Mesodermal cell (in vitro differentiated cells): ENCODE data around the gene ADPGK.

Source experiments
- H3K27ac ChIP-seq: 2 replicates; pipeline ENCODE4 v1.7.0; 2013; ENCODE audit warnings: mild to moderate bottlenecking, low read depth, low read length, moderate library complexity; ENCODE audit not compliant: severe bottlenecking
- H3K36me3 ChIP-seq: 2 replicates; pipeline ENCODE4 v1.7.1; 2013; ENCODE audit warnings: mild to moderate bottlenecking, low read length, moderate library complexity; ENCODE audit not compliant: control insufficient read depth, insufficient read depth
- H3K4me1 ChIP-seq: one replicate; pipeline ENCODE4 v1.7.1; 2013; ENCODE audit warnings: mild to moderate bottlenecking, low read length; ENCODE audit not compliant: insufficient read depth, control insufficient read depth, poor library complexity, severe bottlenecking
- H3K4me3 ChIP-seq: 2 replicates; pipeline ENCODE4 v1.7.0; 2013; ENCODE audit warnings: low read length, control low read depth, mild to moderate bottlenecking; ENCODE audit not compliant: insufficient read depth, poor library complexity, severe bottlenecking; ENCODE audit errors: extremely low read depth
- H3K9me3 ChIP-seq: 2 replicates; pipeline ENCODE4 v1.7.1; 2013; ENCODE audit warnings: mild to moderate bottlenecking, low read length, moderate library complexity; ENCODE audit not compliant: control insufficient read depth
- WGBS, 2 experiments: methylation state at CpG; one replicate each; pipeline ENCODE4 v1.1.5; 2013; ENCODE audit warnings: missing lambda C conversion rate in 2 of 2; ENCODE audit not compliant: insufficient coverage in 2 of 2; 5-methylcytosine and 5-hydroxymethylcytosine counted together

The ADPGK gene

DNA sequence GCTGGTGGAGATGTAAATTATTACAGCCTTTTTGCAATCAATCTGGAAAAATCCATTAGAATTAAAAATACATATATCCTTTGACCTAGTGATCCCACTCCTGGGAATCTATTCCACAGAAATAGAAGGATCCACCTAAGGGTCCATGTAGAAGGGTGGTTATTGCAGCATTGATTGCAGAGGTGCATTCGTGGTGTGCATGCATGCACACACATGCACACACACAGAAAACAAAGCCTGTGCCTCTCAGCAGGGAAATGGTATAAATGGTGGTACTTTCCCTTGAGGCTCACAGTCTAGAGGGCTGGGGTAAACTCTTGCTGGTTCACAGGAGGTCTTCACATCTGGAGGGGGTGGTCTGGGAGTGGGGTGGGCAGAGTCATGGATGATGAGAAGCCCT lies 19.4 kb upstream of the ADPGK start:
- H3K36me3 ChIP-seq: no peaks in the 10 kb centered on the region
- H3K27ac ChIP-seq: no peak overlapping the region
- H3K4me3 ChIP-seq: no peak overlapping the region
- no peaks in the 10 kb centered on the region for H3K9me3 ChIP-seq
- H3K4me1 ChIP-seq: peaks cover 6% of the 10 kb centered on the region
- no CpG with 5 or more reads among the region's 1 CpG for WGBS, 2 experiments

DNA sequence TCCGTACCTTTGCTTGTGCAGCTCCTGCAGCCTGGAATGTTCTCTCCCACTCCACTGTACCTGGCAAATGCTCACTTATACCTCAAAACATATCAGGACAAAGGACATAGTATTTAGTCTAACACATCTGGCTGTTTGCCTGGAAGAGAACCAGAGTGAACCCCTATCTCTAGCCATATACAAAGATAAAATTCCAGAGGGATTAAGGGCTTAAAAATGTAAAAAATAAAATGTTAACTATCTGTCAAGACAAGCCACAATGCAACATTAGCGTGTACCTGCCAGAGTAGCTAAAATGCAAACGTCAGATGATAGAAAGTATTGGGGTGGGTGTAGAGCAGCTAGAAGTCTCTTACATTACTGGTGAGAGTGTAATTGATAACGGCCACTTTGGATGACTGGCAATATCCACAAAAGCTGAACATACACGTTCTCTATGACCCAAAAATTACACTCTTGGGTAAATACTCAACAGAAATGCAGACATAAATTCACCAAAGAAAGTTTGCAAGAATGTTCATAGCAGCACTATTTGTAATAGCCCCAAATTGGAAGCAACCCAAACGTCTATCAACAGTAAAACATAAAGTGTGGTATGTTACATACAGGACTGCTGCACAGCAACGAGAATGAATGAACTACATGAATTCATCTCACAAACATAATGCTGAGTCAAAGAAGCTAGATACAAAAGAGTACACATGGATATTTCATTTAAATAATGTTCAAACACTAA lies 18.2 kb upstream of the ADPGK start:
- H3K4me3 ChIP-seq: no peak overlapping the region
- no peaks in the 10 kb centered on the region for H3K9me3 ChIP-seq
- H3K4me1 ChIP-seq: peaks cover 9% of the 10 kb centered on the region
- 70 to 97% methylated on average over 2 to 3 of the region's 7 CpGs for WGBS, 2 experiments
- no peak overlapping the region for H3K27ac ChIP-seq
- H3K36me3 ChIP-seq: no peaks in the 10 kb centered on the region

DNA sequence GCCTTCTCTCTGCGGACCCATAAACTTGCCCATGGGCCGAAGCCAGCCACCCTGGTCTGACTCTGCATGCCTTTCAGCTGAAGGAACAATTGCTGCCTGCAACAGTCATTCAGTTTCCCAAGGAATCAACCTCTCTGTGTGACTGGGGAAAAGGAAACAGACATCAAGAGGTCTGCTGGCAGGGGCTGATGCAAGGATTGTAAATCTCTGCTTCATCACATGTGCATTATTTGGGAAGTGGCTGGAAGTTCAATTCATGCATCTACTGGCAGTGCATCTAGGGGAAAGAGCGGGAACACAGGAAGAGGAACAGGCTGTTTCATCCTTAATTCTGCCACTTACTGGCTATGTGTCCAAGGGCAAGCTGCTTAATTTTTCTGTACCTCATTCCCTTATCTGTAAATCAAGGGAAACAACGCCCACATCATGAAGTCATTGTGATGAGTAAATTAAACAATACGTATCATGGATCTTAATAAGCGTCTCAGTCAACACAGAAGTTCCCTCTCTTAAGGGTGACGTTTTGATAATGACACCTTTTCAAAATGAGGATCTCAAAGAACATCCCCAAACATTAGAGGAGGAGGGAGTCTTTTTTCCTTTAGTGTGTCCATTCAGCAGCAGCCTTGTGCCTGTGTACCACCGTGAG lies 17.4 kb upstream of the ADPGK start:
- H3K9me3 ChIP-seq: no peaks in the 10 kb centered on the region
- H3K4me1 ChIP-seq: peaks cover 9% of the 10 kb centered on the region
- peak overlapping the region; percentile 82 for H3K27ac ChIP-seq
- WGBS, 2 experiments: 77 to 93% methylated on average over 2 to 3 of the region's 8 CpGs
- no peaks in the 10 kb centered on the region for H3K36me3 ChIP-seq
- H3K4me3 ChIP-seq: no peak overlapping the region

DNA sequence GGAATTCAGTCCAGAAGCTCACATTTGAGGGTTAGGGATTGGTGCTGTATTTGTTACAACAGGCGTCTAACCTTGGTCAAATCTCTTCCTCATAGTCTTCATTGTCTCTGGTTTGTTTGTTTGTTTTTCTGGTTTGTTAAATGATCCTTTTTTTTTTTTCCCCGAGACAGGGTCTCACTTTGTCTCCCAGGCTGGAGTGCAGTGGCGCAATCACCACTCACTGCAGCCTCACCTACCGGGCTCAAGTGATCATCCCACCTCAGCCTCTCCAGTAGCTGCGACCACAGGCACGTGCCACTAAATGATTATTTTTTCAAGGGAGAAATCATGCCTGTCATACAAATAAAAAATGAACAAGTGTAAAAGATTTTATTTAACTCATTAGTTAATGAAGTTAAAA lies 14.3 kb upstream of the ADPGK start:
- no peaks in the 10 kb centered on the region for H3K36me3 ChIP-seq
- H3K9me3 ChIP-seq: no peaks in the 10 kb centered on the region
- peaks cover 13% of the 10 kb centered on the region for H3K4me1 ChIP-seq
- WGBS, 2 experiments: 70% methylated on average over 2 of the region's 6 CpGs; no CpG with 5 or more reads in 1 of the 2 experiments
- no peak overlapping the region for H3K27ac ChIP-seq
- no peak overlapping the region for H3K4me3 ChIP-seq

DNA sequence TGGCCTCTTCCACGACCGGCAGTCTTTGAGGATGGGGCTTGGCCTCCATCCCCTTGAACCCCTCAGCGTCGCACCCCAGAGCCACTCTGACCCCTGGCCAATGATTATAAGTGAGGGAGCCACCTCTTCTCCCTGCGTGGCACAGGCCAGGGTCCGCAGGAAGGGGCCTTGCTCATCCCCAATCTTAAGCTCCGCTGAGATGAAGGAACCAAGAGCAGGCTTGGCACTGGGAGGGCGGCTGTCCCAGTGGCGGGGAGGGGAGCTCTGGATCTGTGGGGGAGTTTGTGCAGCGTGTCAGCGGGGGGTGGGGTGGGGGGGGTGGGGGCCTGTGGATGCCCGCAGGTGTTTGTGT lies 13.8 kb upstream of the ADPGK start:
- peak overlapping the region; percentile 41 for H3K4me3 ChIP-seq
- WGBS, 2 experiments: 6 to 40% methylated on average over 1 to 3 of the region's 12 CpGs
- H3K9me3 ChIP-seq: no peaks in the 10 kb centered on the region
- H3K36me3 ChIP-seq: no peaks in the 10 kb centered on the region
- H3K4me1 ChIP-seq: peaks cover 13% of the 10 kb centered on the region
- H3K27ac ChIP-seq: no peak overlapping the region

DNA sequence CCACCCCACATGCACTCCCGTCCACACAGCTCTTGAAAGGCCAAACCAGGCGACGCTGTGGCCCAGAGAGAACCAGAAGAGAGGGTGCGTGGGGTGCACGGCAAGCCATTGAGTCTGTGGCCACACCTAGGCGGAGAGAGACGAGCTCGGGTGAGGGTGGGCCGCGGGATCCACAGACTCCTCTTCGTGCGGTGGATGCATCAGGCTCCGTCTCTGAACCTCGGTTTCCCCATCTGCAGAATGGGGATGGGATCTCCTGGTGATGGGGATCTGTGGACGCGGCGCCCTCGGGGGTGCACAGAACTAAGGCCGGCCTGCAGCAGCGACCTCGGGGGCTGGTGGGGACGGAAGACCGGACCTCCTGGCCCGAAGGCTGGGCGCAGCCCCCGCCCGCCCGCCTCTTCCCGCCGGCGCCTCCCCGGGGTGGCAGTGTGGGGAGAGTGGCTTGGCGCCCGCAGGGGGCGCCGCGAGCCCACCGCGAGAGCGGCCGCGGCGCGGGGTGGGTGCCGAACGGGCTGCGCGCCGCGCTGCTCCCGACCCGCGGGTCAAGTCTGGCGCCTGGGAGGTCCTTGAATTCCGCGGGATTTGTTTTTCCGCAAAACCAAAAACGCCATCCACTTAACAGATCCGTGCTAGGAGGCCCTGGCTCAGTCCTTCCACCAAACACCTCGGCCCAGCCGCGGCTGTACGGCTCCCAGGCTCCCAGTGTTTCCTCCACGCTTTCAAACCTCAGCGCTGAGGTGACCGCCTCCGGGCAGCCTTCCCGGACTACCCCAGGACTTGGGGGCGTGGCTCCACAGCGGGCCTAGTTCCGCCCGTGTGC lies 13.2 kb upstream of the ADPGK start:
- peaks cover 13% of the 10 kb centered on the region for H3K4me1 ChIP-seq
- 13 to 14% methylated on average over 70 to 71 of the region's 72 CpGs for WGBS, 2 experiments
- no peaks in the 10 kb centered on the region for H3K9me3 ChIP-seq
- H3K27ac ChIP-seq: no peak overlapping the region
- H3K4me3 ChIP-seq: peak overlapping the region; percentile 41
- no peaks in the 10 kb centered on the region for H3K36me3 ChIP-seq

DNA sequence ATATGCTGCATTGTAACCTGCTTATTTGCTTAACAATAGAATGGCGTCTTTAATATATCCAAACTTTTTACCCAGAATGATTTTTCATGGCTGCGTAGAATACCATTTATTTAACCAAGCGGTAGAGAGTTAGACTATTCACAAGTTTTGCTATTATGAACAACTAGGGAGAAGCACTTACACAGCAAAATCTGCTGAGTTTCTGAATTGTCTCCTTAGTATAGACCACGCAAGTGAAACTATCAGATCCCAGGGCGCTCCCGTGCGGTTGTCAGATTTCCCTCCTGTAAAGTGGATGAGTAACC lies 12.6 kb upstream of the ADPGK start:
- Histone ChIP-seq H3K4me3 (peak overlapping the region; percentile 41), H3K4me1 (peaks cover 13% of the 10 kb centered on the region), H3K9me3 (no peaks in the 10 kb centered on the region), H3K36me3 (no peaks in the 10 kb centered on the region), H3K27ac (no peak overlapping the region)
- WGBS, 2 experiments: 80 to 100% methylated on average over 3 to 4 of the region's 7 CpGs

DNA sequence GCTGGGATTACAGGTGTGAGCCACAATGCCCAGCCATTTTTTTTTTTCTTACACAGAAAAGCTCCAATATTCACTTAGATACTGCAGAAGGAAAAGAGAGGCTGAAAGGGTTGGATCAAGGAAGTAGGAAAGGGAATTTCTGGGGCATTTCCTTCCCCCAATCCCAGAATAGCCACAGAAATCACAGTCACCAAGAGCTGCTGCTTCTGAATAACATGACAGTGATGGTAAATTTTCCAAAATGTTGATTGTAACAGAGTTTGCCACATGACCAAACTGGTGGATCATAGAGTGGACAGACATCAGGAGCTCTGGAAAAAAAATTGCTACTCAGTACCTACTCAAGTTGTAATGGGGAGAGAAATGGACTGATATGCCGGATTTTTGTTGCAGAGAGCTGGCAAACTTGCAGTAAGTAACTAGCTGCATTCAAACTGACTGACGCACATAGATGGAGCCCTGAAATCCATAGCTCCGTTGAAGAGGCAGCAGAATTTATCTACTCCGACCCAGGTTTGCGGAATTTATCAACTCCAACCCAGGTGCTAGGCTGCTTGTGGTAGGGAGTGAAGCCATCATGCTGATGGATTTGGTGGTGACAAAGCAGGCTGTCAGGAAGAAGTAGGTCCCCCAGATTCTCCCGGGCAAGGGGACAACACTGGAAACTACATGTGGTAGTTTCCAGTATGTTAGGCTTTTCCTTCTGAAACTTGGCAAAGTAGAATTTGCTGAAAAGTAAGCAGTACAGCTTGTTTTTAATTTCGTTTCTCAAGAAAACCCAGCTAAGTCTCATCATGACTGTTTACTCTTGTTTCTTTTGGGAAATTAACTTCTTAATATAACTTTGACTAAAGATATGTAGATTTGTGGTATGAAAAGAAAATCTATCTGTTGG lies 10.5 kb upstream of the ADPGK start:
- H3K27ac ChIP-seq: no peak overlapping the region
- H3K9me3 ChIP-seq: no peaks in the 10 kb centered on the region
- 83 to 89% methylated on average over 4 to 6 of the region's 7 CpGs for WGBS, 2 experiments
- H3K36me3 ChIP-seq: no peaks in the 10 kb centered on the region
- peaks cover 7% of the 10 kb centered on the region for H3K4me1 ChIP-seq
- no peak overlapping the region for H3K4me3 ChIP-seq

DNA sequence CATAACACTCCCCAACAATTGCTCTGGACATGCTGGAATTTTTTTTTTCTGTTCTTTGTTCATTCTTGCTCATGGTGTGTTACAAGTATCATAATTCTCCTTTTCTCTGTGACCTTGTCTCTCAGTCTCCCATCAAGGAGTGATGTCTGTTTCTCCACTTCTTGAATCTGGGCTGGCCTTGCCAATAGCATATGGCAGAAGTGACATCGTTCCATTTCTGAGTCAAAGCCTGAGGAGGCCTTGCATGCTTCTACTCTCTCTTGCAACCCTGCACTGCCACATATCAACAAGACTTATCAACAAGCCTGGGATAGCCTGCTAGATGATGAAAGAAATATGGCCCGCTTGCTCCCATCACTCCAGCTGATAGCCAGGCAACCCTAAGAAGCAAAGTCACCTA lies 8.9 kb upstream of the ADPGK start:
- 96 to 100% methylated on average over 1 to 2 of the region's 2 CpGs for WGBS, 2 experiments
- peaks cover 4% of the 10 kb centered on the region for H3K4me1 ChIP-seq
- H3K27ac ChIP-seq: no peak overlapping the region
- H3K36me3 ChIP-seq: no peaks in the 10 kb centered on the region
- H3K4me3 ChIP-seq: no peak overlapping the region
- H3K9me3 ChIP-seq: no peaks in the 10 kb centered on the region

DNA sequence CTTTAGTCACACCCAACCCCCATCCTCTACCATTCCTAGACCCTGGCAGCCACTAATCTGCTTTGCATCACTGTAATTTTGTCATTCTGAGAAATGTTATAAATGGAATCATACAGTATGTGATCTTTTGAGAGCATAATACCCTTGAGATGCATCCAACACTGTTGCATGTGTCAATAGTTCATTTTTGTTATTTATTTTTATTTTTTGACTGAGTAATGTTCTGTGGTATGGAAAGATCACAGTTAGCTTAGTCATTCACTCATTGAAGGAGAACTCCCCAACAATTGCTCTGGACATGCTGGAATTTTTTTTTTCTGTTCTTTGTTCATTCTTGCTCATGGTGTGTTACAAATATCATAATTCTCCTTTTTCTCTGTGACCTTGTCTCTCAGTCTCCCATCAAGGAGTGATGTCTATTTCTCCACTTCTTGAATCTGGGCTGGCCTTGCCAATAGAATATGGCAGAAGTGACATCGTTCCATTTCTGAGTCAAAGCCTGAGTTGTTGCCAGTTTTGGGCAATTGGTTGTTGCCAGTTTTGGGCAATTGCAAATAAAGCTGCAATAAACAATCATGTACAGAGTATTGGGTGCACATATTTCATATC lies 6.8 kb upstream of the ADPGK start:
- Histone ChIP-seq H3K27ac (no peak overlapping the region), H3K4me1 (peaks cover 9% of the 10 kb centered on the region), H3K36me3 (no peaks in the 10 kb centered on the region), H3K4me3 (no peak overlapping the region), H3K9me3 (no peaks in the 10 kb centered on the region)
- 67 to 100% methylated on average over 1 of the region's 1 CpG for WGBS, 2 experiments
